ENCODE results near the gene KRCC1. TPM values are rescaled to one million over a fixed set of nuclear protein-coding genes. Genes with fewer than 3 reads are reported as not detected.
A peak's percentile ranks its signal among the peaks of the same experiment; 100 is the strongest.

The KRCC1 gene
- total and polyA plus RNA-seq, 9 of the 15 experiments (the other 6 are each of a cell fraction or from before 2014, with no cell fraction given): 1.9 to 6.0 (median 2.2) TPM

DNA sequence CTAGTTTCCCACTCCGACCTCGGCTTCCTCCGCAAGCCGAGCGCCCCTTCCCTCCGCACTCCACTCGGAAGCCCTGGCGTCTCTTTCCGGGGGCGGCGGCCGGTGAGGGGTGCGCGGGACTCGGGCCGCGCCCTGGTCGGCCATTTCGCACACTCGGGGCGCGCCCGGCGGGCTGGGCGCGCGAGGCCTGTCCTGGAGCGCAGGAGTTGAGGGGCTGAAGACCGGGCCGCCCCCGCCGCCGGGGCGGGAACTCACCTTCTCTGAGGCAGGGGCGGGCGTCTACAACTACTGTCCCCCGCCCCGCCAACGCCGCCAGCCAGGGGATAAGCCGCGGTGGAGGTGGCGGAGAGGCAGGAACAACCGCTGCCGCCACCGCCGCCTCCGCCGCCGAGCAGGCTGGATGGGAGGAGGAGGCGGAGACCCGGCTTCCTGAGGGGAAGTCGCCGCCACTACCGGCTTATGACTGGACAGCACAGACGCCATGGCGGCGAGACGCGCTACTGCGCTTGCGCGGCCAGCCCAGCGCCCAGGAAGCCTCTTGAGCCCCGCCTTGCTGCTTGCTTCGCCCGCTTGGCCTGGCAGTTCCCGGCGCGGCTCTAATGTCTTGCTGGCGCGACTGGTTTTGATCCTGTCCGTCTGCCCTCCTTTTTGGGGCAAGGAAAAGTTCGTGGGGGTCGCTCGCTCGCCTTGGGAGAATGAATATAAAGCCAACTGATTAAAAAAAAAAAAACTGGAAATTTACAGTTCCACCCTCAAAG lies at the start of gene KRCC1 (continued):
- TF ChIP-seq, protein P1, sequence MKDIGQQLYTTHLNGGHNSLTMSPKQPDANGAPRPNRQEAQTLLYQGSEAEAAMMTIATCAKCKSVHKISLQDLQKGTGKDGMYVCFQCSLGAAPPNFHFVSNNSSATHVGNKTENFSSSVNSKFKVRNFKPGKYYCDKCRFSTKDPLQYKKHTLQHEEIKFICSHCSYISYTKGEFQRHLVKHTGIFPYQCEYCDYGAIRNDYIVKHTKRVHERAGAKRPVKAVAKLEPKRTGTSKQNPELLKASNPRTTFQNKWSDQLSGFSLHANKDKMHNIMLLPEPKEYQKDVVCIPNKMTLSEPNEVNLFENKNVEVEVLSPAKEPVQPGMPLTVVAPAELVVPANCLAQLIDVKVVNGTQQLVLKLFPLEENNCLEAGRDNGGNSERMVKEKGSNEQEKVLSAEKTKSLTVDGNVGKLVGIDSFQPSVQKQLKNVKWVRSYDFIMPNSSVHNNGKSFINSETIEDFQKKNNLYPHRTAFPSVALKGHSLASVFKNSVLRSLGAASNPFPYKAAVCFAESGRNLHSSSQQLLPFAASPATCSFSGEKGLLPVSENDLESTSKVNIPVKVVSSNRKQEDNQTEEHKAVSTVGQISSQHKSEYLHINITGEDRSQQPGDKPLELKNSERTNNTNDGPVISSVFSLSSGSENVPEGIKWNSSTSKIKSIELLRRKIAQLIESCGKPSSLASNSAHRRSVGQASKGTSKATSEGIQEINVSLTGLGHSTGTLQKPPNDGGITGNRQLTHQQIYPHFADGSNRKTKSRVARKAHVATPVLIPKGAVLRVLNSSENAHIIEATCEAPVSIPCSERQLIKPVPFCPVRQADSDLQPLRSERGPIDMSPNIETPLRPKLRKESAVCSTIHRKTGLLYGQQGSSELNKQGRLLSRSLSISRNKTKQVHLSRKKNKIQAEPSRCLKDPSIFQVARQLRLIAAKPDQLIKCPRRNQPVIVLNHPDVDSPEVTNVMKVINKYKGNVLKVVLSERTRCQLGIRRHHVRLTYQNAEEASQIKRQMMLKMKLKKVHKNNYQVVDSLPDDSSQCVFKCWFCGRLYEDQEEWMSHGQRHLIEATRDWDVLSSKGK (CRISPR knock-in tag; IDR thresholded peaks at IDR 0.05): no peak
- TF ChIP-seq ZBTB11 (CRISPR knock-in tag; IDR thresholded peaks at IDR 0.05) (peak in 1 of 3 experiments; percentile 78; a peak in 2 of 6 replicates), CCNT2 (IDR thresholded peaks at IDR 0.05; ENCODE audit: borderline replicate concordance, extremely low read depth, insufficient read length, low read depth, low read length) (peak; percentile 72), HDAC6 (IDR thresholded peaks at IDR 0.05; ENCODE audit: low read depth, low read length) (no peak), ERF (CRISPR knock-in tag; IDR thresholded peaks at IDR 0.05) (no peak), MYNN (IDR thresholded peaks at IDR 0.05) (no peak), MYNN (CRISPR knock-in tag; IDR thresholded peaks at IDR 0.05) (no peak), ARNT (IDR thresholded peaks at IDR 0.05) (0 out of 4 replicates have a peak, but pooled peaks of 1 of the 2 experiments have one; percentile 5), POLR2AphosphoS2 (IDR thresholded peaks at IDR 0.05; ENCODE audit: low read length) (no peak), ARID3B (CRISPR knock-in tag; IDR thresholded peaks at IDR 0.05; ENCODE audit: borderline replicate concordance) (no peak), RBFOX2 (IDR thresholded peaks at IDR 0.05; ENCODE audit: low read depth, low read length) (peak; percentile 98), ZNF695 (CRISPR knock-in tag; IDR thresholded peaks at IDR 0.05) (no peak), IRF2 (CRISPR knock-in tag; IDR thresholded peaks at IDR 0.05) (no peak)
- TF ChIP-seq, protein P2, sequence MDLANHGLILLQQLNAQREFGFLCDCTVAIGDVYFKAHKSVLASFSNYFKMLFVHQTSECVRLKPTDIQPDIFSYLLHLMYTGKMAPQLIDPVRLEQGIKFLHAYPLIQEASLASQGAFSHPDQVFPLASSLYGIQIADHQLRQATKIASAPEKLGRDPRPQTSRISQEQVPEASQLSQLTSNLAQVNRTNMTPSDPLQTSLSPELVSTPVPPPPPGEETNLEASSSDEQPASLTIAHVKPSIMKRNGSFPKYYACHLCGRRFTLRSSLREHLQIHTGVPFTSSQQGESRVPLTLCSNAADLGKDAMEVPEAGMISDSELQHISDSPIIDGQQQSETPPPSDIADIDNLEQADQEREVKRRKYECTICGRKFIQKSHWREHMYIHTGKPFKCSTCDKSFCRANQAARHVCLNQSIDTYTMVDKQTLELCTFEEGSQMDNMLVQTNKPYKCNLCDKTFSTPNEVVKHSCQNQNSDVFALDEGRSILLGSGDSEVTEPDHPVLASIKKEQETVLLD (IDR thresholded peaks at IDR 0.05): peak; percentile 87
